Measurements from ENCODE around the gene JMJD4. TPM values are rescaled to one million over a fixed set of nuclear protein-coding genes. Genes with fewer than 3 reads are reported as not detected.

Gene JMJD4
- total RNA-seq, 1 experiment from 2014 or later, result 24.4 TPM

DNA sequence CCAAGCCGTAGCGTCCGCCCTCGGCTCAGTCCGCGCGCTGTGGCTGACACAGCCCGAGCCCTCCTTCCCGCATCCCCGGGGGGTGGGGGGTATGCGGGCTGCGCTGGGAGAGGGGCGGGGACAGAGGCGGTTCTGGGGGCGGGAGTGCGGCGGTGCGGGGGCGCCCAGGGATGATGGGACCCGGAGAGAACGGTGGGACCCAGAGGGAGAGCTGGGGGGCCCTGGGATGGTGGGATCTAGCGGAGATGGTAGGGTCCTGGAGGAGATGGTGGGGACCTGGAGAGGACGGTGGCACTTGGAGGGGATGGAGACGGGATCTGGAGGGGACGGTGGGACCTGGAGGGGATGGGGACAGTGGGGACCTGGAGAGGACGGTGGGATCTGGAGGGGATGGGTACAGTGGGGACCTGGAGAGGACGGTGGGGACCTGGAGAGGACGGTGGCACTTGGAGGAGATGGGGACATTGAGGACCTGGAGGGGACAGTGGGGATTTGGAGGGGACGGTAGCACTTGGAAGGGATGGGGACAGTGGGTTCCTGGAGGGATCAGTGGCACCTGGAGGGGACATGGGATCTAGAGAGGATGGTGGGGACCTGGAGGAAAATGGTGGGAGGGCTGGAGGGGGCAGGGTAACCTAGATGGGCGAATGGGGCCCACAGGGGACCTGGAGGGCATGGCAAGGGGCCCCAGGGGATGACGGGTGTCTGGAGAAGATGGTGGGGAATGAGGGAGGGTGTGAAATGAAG is 610 bp upstream of the JMJD4 start:
- peak overlapping the region; percentile 88 for H3K4me2 ChIP-seq (ENCODE audit: insufficient read depth, insufficient read length, low read length)
- H3K18ac ChIP-seq (ENCODE audit: insufficient read length, low read depth, low read length), result no peak overlapping the region
- peak overlapping the region; percentile 89 to 96 for H3K4me3 Mint-ChIP-seq
- H3K27ac Mint-ChIP-seq, result peak overlapping the region; percentile 49 to 84 (median 83); a peak in 3 of 7 replicates
- no peaks in the 10 kb centered on the region for H3K27me3 Mint-ChIP-seq (ENCODE audit: low read depth)
- peaks cover 14 to 28% of the 10 kb centered on the region in 2 experiments for H3K4me1 Mint-ChIP-seq
- peak overlapping the region; percentile 84 for H3K9ac ChIP-seq (ENCODE audit: extremely low read depth, insufficient read length, low read length)
- no CpG with 5 or more reads among the region's 31 CpGs for whole genome bisulfite sequencing (ENCODE audit: extremely low coverage, insufficient read length, low lambda C conversion rate)
- no peaks in the 10 kb centered on the region for H3K9me3 Mint-ChIP-seq
- TF ChIP-seq, protein P1, sequence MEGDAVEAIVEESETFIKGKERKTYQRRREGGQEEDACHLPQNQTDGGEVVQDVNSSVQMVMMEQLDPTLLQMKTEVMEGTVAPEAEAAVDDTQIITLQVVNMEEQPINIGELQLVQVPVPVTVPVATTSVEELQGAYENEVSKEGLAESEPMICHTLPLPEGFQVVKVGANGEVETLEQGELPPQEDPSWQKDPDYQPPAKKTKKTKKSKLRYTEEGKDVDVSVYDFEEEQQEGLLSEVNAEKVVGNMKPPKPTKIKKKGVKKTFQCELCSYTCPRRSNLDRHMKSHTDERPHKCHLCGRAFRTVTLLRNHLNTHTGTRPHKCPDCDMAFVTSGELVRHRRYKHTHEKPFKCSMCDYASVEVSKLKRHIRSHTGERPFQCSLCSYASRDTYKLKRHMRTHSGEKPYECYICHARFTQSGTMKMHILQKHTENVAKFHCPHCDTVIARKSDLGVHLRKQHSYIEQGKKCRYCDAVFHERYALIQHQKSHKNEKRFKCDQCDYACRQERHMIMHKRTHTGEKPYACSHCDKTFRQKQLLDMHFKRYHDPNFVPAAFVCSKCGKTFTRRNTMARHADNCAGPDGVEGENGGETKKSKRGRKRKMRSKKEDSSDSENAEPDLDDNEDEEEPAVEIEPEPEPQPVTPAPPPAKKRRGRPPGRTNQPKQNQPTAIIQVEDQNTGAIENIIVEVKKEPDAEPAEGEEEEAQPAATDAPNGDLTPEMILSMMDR (conservative IDR thresholded peaks at IDR 0.05), result no peak
- no peak overlapping the region for H3K27ac ChIP-seq (ENCODE audit: insufficient read length, low read depth, low read length)
- no peak overlapping the region for H4K5ac ChIP-seq (ENCODE audit: insufficient read length, low read depth, low read length)
- H2BK12ac ChIP-seq (ENCODE audit: insufficient read length, low read depth, low read length), result no peak overlapping the region
- H3K4ac ChIP-seq (ENCODE audit: low read depth, low read length), result no peak overlapping the region
- H2BK20ac ChIP-seq (ENCODE audit: low read depth, low read length, poor library complexity, severe bottlenecking), result no peak overlapping the region
- peaks cover 10 to 23% (median 23%) of the 10 kb centered on the region in 3 experiments; a peak in 6 of 7 replicates for H3K36me3 Mint-ChIP-seq (ENCODE audit: insufficient read depth in 1 of 3, low read depth in 3 of 3)
- peaks cover 13% of the 10 kb centered on the region; the same call in 1 of the 2 replicates for H3K79me2 ChIP-seq (ENCODE audit: insufficient read depth, low read length)
- H4K91ac ChIP-seq (ENCODE audit: insufficient read length, low read depth, low read length), result no peak overlapping the region
- H4K20me1 ChIP-seq (ENCODE audit: control insufficient read depth, insufficient read depth, insufficient read length), result peaks cover 3% of the 10 kb centered on the region
- H3T11ph ChIP-seq (ENCODE audit: low read length), result no peak overlapping the region
- H2BK120ac ChIP-seq (ENCODE audit: low read depth, low read length, poor library complexity, severe bottlenecking), result no peak overlapping the region
- peak overlapping the region; percentile 80 for H3K14ac ChIP-seq (ENCODE audit: insufficient read depth, low read length)
- peaks cover 3% of the 10 kb centered on the region; the same call in 1 of the 2 replicates for H3K4me1 ChIP-seq (ENCODE audit: insufficient read depth, low read length)
- H2BK15ac ChIP-seq (ENCODE audit: low read depth, low read length), result no peak overlapping the region
- H3K9me3 ChIP-seq (ENCODE audit: control insufficient read depth, low read depth, low read length), result no peaks in the 10 kb centered on the region
- H3K56ac ChIP-seq (ENCODE audit: insufficient read length, low read depth, low read length), result no peak overlapping the region
- no peak overlapping the region for H3K23ac ChIP-seq (ENCODE audit: insufficient read length, low read depth, low read length)
- H2BK5ac ChIP-seq (ENCODE audit: insufficient read length, low read length), result no peak overlapping the region
- DNase-seq, result peak; percentile 24
- peaks cover 4% of the 10 kb centered on the region for H3K79me1 ChIP-seq (ENCODE audit: insufficient read depth, low read depth, low read length, poor library complexity, severe bottlenecking)
- no peak overlapping the region for H2AK5ac ChIP-seq (ENCODE audit: insufficient read length, low read length)
- no peak overlapping the region for H2AFZ ChIP-seq (ENCODE audit: low read length)
- peaks cover 18% of the 10 kb centered on the region for H3K23me2 ChIP-seq (ENCODE audit: insufficient read length, low read depth, low read length, poor library complexity, severe bottlenecking)
- H3K27me3 ChIP-seq (ENCODE audit: insufficient read depth, low read length), result no peaks in the 10 kb centered on the region
- H4K8ac ChIP-seq (replicated peaks; ENCODE audit: insufficient read length, low read depth, low read length), result no peak overlapping the region

Data from H9 (cell line).